GM10266 (cell line): ENCODE measurements around the gene SSC4D.
"Not testable (repeated sequence)": the region's sequence is repeated elsewhere in the genome, so short reads cannot be mapped to it uniquely, and the experiment has no call there.

ENCODE experiments used
- DNase-seq: peaks from one replicate; pipeline ENCODE4 v3.0.0; 2012; ENCODE audit errors: extremely low spot score
- TF ChIP-seq, protein P1 (sequence below): IDR thresholded peaks from 2 replicates; pipeline ENCODE4 v1.5.1; 2012; ENCODE audit warnings: mild to moderate bottlenecking, low read depth; ENCODE audit not compliant: control insufficient read depth, insufficient read depth; ENCODE audit errors: missing control alignments

Gene SSC4D

DNA sequence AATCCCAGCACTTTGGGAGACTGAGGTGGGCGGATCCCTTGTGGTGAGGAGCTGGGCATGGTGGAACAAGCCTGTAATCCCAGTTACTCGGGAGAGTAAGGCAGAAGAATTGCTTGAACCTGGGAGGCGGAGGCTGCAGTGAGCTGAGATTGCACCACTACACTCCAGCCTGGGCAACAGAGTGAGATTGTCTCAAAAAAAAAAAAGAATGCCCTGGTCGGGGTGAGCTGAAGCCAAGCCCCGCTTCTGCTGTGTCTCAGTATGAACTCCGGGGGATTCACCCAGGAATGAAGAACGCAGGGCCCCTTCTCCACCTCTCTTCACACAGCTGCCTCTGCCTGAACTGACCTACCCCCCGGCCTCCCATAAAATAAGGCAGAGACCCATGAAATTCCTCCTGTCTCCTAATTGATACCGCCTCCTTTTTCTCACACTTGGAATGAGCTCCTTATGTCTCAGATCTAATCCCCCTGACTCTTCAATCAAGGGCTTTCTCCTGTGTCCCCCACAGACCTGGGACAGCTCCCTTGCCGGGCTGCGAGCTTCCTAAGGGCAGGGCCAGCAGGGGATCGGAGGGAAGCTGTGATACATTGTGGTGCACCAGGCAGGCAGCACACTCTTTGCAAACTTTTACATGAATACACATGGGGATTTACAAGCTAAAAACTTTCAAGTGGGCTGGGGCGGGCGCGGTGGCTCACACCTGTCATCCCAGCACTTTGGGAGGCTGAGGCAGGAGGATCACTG lies 14.3 kb upstream of the SSC4D start:
- no peak for DNase-seq
- TF ChIP-seq, protein P1, sequence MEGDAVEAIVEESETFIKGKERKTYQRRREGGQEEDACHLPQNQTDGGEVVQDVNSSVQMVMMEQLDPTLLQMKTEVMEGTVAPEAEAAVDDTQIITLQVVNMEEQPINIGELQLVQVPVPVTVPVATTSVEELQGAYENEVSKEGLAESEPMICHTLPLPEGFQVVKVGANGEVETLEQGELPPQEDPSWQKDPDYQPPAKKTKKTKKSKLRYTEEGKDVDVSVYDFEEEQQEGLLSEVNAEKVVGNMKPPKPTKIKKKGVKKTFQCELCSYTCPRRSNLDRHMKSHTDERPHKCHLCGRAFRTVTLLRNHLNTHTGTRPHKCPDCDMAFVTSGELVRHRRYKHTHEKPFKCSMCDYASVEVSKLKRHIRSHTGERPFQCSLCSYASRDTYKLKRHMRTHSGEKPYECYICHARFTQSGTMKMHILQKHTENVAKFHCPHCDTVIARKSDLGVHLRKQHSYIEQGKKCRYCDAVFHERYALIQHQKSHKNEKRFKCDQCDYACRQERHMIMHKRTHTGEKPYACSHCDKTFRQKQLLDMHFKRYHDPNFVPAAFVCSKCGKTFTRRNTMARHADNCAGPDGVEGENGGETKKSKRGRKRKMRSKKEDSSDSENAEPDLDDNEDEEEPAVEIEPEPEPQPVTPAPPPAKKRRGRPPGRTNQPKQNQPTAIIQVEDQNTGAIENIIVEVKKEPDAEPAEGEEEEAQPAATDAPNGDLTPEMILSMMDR: no peak

DNA sequence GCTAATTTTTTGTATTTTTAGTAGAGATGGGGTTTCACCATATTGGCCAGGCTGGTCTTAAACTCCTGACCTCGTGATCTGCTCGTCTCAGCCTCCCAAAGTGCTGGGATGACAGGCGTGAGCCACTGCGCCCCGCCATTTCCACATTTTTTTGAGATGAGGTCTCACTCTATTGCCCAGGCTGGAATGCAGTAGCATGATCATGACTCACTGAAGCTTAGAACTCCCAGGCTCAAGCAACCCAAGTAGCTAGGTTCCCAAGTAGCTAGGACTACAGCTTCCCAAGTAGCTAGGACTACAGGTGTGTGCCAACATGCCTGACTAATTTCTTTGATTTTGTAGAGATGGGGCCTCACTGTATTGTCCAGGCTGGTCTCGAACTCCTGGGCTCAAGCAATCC lies 11.6 kb upstream of the SSC4D start:
- DNase-seq: not testable (repeated sequence)

GRCh38 chr7:76417654-76418310 lies 8.3 kb upstream of the SSC4D start:
- DNase-seq: not testable (repeated sequence)

GRCh38 chr7:76412249-76412648 lies 2.8 kb upstream of the SSC4D start:
- no peak for DNase-seq
- TF ChIP-seq, protein P1: no peak

DNA sequence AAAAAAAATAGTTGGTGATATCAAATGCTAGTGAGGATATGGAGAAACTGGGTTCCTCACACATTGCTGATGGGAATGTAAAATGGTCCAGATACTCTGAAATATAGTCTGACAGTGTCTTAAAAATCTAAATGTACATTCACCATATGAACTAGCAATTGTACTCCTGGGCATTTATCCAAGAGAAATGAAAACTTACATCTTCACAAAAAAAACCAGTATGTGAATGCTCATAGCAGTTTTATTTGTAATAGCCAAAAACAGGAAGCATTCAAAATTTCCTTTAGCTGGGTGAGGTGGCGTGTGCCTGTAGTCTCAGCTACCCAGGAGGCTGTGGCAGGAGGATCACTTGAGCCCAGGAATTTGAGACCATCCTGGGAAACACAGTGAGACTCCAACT lies 2.1 kb upstream of the SSC4D start:
- no peak for DNase-seq
- TF ChIP-seq, protein P1: no peak

DNA sequence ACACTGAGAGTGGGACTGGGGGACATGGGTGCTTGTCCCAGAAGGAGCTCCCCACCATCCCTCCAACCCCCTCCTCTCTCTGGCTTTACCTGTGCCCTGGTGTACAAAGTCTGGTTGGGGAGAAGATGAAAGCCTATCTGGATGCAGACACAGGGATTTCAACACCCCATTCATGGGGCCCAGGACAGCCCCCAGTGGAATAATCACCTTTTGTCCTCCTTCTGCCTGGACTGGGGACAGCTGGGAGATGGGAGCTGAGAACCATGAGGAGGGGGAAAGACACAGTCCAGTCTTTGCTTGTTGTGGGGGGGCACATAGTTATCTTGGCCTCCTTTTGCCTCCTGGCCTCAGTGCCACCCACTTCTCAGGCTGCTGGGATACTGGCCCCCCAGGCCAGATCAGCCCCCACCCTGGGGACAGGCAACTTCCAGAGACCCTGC lies 1.4 kb downstream of the SSC4D start:
- TF ChIP-seq, protein P1: no peak
- DNase-seq: no peak

DNA sequence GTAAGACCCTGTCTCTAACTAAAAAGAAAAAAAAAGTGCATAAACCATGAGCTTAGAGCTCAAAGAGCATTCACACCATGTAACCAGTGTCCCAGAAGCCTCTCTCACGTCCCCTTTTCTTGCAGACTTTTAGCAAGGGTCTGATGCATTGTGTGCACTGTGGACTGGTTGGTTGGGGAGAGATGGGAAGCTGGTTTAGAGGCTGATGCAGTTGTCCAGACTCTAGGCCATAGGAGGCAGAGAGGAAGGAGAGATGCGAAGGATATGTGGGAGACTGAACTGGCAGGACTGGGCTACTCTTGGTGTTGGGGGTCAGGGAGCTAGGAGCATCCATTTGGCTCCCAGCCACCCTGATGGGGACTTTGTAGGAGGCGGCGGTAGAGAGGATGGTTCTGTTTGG lies 1.8 kb downstream of the SSC4D start:
- DNase-seq: no peak
- TF ChIP-seq, protein P1: no peak

DNA sequence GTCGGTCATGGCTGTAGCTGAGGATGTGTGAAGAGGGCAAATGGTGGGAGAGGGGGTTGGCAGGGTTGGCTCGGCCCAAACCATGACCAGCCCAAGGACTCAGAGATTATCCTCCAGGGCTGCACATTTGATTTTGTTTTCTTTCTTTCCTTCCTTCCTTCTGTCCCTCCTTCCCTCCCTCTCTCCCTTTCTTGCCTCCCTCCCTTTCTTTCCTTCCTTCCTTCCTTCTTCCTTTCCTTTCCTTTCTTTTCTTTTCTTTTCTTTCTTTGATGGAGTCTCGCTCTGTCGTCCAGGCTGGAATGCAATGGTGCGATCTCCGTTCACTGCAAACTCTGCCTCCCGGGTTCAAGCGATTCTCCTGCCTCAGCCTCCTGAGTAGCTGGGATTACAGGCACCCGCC lies 3.8 kb downstream of the SSC4D start:
- no peak for DNase-seq
- TF ChIP-seq, protein P1: no peak
